Colonic mucosa (tissue), 4 donors: ENCODE measurements around the gene MGMT. TPM values are rescaled to one million over a fixed set of nuclear protein-coding genes. Genes with fewer than 3 reads are reported as not detected.
A peak's percentile ranks its signal among the peaks of the same experiment; 100 is the strongest.

Source experiments
- DNase-seq: peaks from one replicate; pipeline ENCODE4 v3.0.0-alpha.2; 2020
- H3K27ac ChIP-seq: fragments of 200-600 bp; one replicate; pipeline ENCODE4 v1.8.0; 2021
- H3K27me3 ChIP-seq: fragments of 200-600 bp; one replicate; pipeline ENCODE4 v1.8.0; 2021
- H3K36me3 ChIP-seq: fragments of 200-600 bp; one replicate; pipeline ENCODE4 v1.8.0; 2021
- H3K4me1 ChIP-seq: fragments of 200-600 bp; one replicate; pipeline ENCODE4 v1.8.0; 2021; ENCODE audit warnings: mild to moderate bottlenecking
- H3K4me3 ChIP-seq: fragments of 200-600 bp; one replicate; pipeline ENCODE4 v1.8.0; 2021
- H3K9ac ChIP-seq, 2 donors: one replicate each; pipeline ENCODE4 v1.7.0; 2013; ENCODE audit warnings: control low read depth in 2 of 2, low read depth in 2 of 2, low read length in 2 of 2
- H3K9me3 ChIP-seq: fragments of 200-600 bp; one replicate; pipeline ENCODE4 v1.8.0; 2021
- intact Hi-C: fragments of 100-400 bp; cut with DNase I; formaldehyde crosslinking; loops from one replicate; pipeline ENCODE4 v1.14.1; 2022
- total RNA-seq, 2 donors: library from RNA; stranded (reverse); fragmentation: NEBNext Ultra II Directional in 1 of 2; extraction: Animal tissue kit (Norgen Biotek cat#: 25700) in 1 of 2; gene quantifications; one replicate each; pipeline ENCODE4 v1.2.1, GENCODE V29; 2021
- TF ChIP-seq, protein P1 (sequence below): fragments of 200-600 bp; IDR thresholded peaks from one replicate; pipeline ENCODE4 v1.8.0; 2022; ENCODE audit warnings: antibody characterized with exemption, mild to moderate bottlenecking
- donor health status: healthy.
- donor health status: DM: no; HTN: no; CAD: no.
- donor health status: DM: no; HTN: no; CAD: no.

Gene MGMT
- total RNA-seq, 2 donors from 2014 or later = 17.5 to 18.2 TPM

GRCh38 chr10:129725482-129725881 is 258.4 kb downstream of the MGMT start:
- H3K4me3 ChIP-seq = no peak overlapping the region
- no peaks in the 10 kb centered on the region for H3K4me1 ChIP-seq
- H3K36me3 ChIP-seq = no peaks in the 10 kb centered on the region
- DNase-seq = no peak
- H3K9me3 ChIP-seq = no peaks in the 10 kb centered on the region
- no peak overlapping the region for H3K27ac ChIP-seq
- TF ChIP-seq, protein P1, sequence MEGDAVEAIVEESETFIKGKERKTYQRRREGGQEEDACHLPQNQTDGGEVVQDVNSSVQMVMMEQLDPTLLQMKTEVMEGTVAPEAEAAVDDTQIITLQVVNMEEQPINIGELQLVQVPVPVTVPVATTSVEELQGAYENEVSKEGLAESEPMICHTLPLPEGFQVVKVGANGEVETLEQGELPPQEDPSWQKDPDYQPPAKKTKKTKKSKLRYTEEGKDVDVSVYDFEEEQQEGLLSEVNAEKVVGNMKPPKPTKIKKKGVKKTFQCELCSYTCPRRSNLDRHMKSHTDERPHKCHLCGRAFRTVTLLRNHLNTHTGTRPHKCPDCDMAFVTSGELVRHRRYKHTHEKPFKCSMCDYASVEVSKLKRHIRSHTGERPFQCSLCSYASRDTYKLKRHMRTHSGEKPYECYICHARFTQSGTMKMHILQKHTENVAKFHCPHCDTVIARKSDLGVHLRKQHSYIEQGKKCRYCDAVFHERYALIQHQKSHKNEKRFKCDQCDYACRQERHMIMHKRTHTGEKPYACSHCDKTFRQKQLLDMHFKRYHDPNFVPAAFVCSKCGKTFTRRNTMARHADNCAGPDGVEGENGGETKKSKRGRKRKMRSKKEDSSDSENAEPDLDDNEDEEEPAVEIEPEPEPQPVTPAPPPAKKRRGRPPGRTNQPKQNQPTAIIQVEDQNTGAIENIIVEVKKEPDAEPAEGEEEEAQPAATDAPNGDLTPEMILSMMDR = no peak
- no peaks in the 10 kb centered on the region for H3K27me3 ChIP-seq
- intact Hi-C loops = no loop called here
- H3K9ac ChIP-seq = no peak overlapping the region

GRCh38 chr10:129725890-129726631 is 259.0 kb downstream of the MGMT start:
- H3K4me1 ChIP-seq = no peaks in the 10 kb centered on the region
- no peak overlapping the region for H3K27ac ChIP-seq
- intact Hi-C loops = no loop called here
- H3K9ac ChIP-seq = no peak overlapping the region
- H3K4me3 ChIP-seq = no peak overlapping the region
- no peak for DNase-seq
- H3K9me3 ChIP-seq = no peaks in the 10 kb centered on the region
- TF ChIP-seq, protein P1 = no peak
- no peaks in the 10 kb centered on the region for H3K27me3 ChIP-seq
- no peaks in the 10 kb centered on the region for H3K36me3 ChIP-seq

DNA sequence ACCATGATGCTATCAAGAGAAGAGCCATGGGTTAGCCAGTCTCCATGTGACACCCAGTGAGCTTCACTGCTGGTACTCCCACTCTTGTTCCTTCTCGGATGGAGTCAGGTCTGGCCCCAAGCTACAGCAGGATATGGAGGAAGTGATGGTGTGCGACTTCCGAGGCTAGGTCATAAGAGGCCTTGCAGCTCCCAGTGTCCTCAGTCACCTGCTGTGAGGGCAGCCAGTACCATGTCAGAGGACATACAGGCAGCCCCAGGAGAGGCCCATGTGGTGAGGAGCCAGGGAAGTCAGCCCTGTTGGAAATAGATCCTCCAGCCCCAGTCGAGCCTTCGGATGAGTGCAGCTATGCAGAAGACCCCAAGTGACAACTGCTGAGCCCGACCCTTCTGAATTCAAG is 260.0 kb downstream of the MGMT start:
- TF ChIP-seq, protein P1 = no peak
- intact Hi-C loops = no loop called here

GRCh38 chr10:129727495-129727894 is 260.5 kb downstream of the MGMT start:
- H3K9me3 ChIP-seq = no peaks in the 10 kb centered on the region
- no peaks in the 10 kb centered on the region for H3K4me1 ChIP-seq
- no peak for DNase-seq
- TF ChIP-seq, protein P1 = no peak
- no peak overlapping the region for H3K9ac ChIP-seq
- H3K4me3 ChIP-seq = no peak overlapping the region
- H3K36me3 ChIP-seq = no peaks in the 10 kb centered on the region
- no peaks in the 10 kb centered on the region for H3K27me3 ChIP-seq
- intact Hi-C loops = no loop called here
- no peak overlapping the region for H3K27ac ChIP-seq

More for the DNA sequence above, 260.0 kb downstream of the MGMT start:
- Histone ChIP-seq H3K9ac (no peak overlapping the region), H3K27ac (no peak overlapping the region), H3K4me3 (no peak overlapping the region), H3K36me3 (no peaks in the 10 kb centered on the region), H3K4me1 (no peaks in the 10 kb centered on the region), H3K9me3 (no peaks in the 10 kb centered on the region), H3K27me3 (no peaks in the 10 kb centered on the region)
- peak; percentile 13 for DNase-seq

DNA sequence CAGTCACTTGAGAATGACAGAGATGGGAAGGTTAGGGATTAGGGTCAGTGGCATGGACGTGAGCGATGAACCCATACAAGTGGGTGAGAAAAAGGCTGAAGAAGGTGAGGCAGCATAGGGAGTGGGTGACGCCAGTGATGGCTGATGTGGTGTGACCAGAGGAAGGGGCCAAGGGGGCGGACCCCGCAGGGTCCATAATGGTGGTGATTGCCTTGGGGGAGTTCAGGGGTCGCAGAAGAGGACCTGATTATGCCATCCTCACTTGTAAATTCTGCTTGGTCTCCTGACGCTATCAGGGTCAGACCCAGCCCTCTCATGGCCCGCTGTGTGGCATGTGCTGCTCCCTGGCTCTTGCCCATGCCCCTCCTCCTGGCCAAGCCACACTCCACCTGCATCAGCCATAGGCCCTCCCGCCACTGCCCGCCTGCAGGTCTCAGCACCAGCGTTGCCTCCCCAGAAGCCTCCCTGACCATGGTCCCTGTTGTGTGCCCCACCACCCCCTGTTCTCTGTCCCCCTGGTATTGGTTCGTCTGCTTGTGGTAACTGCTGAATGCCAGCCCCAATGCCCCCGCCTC is 261.3 kb downstream of the MGMT start:
- DNase-seq = peak; percentile 11

More for the DNA sequence above, 261.3 kb downstream of the MGMT start:
- H3K4me1 ChIP-seq = no peaks in the 10 kb centered on the region
- H3K36me3 ChIP-seq = no peaks in the 10 kb centered on the region
- no peak overlapping the region for H3K4me3 ChIP-seq
- H3K27me3 ChIP-seq = no peaks in the 10 kb centered on the region
- H3K9ac ChIP-seq = no peak overlapping the region
- intact Hi-C loops = no loop called here
- TF ChIP-seq, protein P1 = no peak
- H3K9me3 ChIP-seq = no peaks in the 10 kb centered on the region
- no peak overlapping the region for H3K27ac ChIP-seq
